Measurements from ENCODE around the gene FKBP1B.
"Not testable (repeated sequence)": the region's sequence is repeated elsewhere in the genome, so short reads cannot be mapped to it uniquely, and the experiment has no call there.

FKBP1B gene

GRCh38 chr2:24024996-24025663 is 24.4 kb upstream of the FKBP1B start:
- DNase-seq (ENCODE audit: extremely low read depth, low read depth) = no peak
- no peak for TF ChIP-seq CTCF (IDR thresholded peaks at IDR 0.05; ENCODE audit: low read depth, low read length)

GRCh38 chr2:24026233-24026632 is 23.3 kb upstream of the FKBP1B start:
- no peak for TF ChIP-seq CTCF (IDR thresholded peaks at IDR 0.05; ENCODE audit: low read depth, low read length)
- DNase-seq (ENCODE audit: extremely low read depth, low read depth) = no peak

- DNase-seq (ENCODE audit: extremely low read depth, low read depth) = no peak
- no peak for TF ChIP-seq CTCF (IDR thresholded peaks at IDR 0.05; ENCODE audit: low read depth, low read length)
Observed at GRCh38 chr2:24038786-24039499, 10.6 kb upstream of the FKBP1B start.

- no peak for DNase-seq (ENCODE audit: extremely low read depth, low read depth)
- TF ChIP-seq CTCF (IDR thresholded peaks at IDR 0.05; ENCODE audit: low read depth, low read length) = no peak
Observed at GRCh38 chr2:24040511-24040910, 9.0 kb upstream of the FKBP1B start.

GRCh38 chr2:24043133-24043532 is 6.4 kb upstream of the FKBP1B start:
- not testable (repeated sequence) for DNase-seq (ENCODE audit: extremely low read depth, low read depth)

- TF ChIP-seq CTCF (IDR thresholded peaks at IDR 0.05; ENCODE audit: low read depth, low read length) = no peak
- DNase-seq (ENCODE audit: extremely low read depth, low read depth) = no peak
Observed at GRCh38 chr2:24045511-24046508, 3.7 kb upstream of the FKBP1B start.

GRCh38 chr2:24046599-24046929 is 3.0 kb upstream of the FKBP1B start:
- no peak for TF ChIP-seq CTCF (IDR thresholded peaks at IDR 0.05; ENCODE audit: low read depth, low read length)
- no peak for DNase-seq (ENCODE audit: extremely low read depth, low read depth)
